Limb (tissue), 2 donors: ENCODE results near the gene FAM110D.

Source experiments
- DNase-seq, 2 donors: peaks; one replicate each; pipeline ENCODE4 v3.0.0-alpha.2; 2016; ENCODE audit errors: extremely low spot score in 2 of 2

Gene FAM110D

GRCh38 chr1:26162220-26162709 is 3.4 kb downstream of the FAM110D start:
- DNase-seq, result no peak

- DNase-seq, result no peak
These were observed 4.8 kb downstream of the FAM110D start for GRCh38 chr1:26163684-26164035.

GRCh38 chr1:26164036-26164860 is 5.4 kb downstream of the FAM110D start:
- peak; percentile 24 to 81 for DNase-seq

- no peak for DNase-seq
These were observed 6.3 kb downstream of the FAM110D start for GRCh38 chr1:26164861-26165842.

- DNase-seq, result no peak
These were observed 7.9 kb downstream of the FAM110D start for GRCh38 chr1:26166719-26167281.

- DNase-seq, result no peak
These were observed 9.7 kb downstream of the FAM110D start, which contains the start of gene C1orf232 for GRCh38 chr1:26168410-26169197. TSS of gene C1orf232 (minus strand) at chr1:26168963. CDS start at chr1:26168499, 464 bp downstream.

DNA sequence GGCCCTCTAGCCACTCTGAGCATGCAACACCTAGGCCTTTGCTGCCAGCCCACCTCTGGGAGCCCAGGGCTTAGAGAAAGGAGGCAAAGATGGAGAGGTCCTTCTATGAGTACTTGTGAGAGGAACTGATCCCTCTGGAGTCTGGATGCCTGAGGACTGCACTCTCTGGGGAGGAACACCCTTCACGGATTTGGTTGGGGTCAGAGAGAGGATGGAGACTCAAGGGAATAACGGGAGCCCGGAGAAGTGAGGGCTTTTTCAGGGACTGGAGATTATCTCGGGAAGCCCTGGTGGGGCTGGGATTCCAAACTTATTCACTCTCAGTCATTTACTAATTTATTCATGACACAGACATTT is 10.3 kb downstream of the FAM110D start:
- DNase-seq, result no peak

DNA sequence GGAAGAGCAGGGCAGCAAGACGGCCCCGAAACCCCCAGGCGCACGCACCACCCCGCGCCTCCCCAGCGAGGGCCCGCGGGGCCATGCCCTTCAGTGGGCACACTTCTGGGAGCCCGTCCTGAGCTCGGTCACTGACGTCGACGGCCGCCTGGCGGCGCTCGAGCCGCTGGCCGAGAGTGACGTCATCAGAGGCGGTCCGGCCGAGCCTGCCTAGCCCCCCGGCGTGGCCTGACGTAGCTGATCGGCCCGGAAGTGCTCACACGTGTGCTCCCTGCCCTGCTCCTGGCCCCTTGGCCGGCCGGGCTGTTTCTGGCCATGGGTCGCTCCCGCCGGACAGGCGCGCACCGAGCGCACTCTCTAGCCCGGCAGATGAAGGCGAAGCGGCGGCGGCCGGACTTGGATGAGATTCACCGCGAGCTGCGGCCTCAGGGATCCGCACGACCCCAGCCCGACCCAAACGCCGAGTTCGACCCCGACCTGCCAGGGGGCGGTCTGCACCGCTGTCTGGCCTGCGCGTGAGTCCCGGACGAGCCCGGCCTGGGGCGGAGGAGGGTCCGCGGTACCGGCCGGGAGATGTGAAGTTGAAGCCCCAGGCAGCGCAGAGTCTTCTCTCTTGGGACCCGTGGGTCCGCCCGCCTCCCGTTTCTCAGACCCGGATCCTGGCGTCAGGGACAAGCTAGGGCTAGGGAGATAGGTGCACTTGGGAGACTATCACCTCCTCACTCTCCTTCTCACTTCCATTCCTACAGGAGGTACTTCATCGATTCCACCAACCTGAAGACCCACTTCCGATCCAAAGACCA is 11.0 kb downstream of the FAM110D start, which contains the start of gene ZNF593:
TSS of gene ZNF593 (plus strand) at position 240 of the 803 bp plus-strand sequence. CDS start at position 316, 76 bp downstream.
- peak; percentile 92 to 94 for DNase-seq

- no peak for DNase-seq
These were observed 11.6 kb downstream of the FAM110D start for GRCh38 chr1:26170472-26170821.

GRCh38 chr1:26171084-26172072 is 12.5 kb downstream of the FAM110D start, which contains the start of gene ZNF593OS:
TSS of gene ZNF593OS (minus strand) at chr1:26171832. CDS start at chr1:26171661, 171 bp downstream.
- DNase-seq, result no peak

DNA sequence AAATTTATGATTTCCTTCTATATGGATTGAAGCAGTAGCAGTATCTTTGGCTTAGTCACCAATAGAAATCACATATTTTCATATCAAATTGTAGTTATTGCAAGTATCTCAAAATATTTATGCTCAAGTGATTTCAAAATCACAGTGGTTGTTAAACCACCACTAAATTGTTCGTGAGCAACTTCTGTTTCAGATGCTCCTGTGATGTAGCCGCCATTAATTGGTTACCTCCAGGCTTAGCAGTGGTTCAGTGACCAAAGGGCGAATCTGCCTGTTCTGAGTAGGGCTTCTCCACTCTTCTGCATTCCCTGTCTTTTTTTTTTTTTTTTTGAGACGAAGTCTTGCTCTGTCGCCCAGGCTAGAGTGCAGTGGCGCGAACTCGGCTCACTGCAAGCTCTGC is 16.5 kb downstream of the FAM110D start:
- DNase-seq, result no peak

GRCh38 chr1:26177182-26177684 is 18.4 kb downstream of the FAM110D start, which contains the start of gene CNKSR1:
TSS of gene CNKSR1 (plus strand) at chr1:26177491. CDS start at chr1:26177548, 57 bp downstream.
- DNase-seq, result no peak

- no peak for DNase-seq
These were observed 21.2 kb downstream of the FAM110D start for GRCh38 chr1:26180010-26180506.

- DNase-seq, result no peak
These were observed 22.9 kb downstream of the FAM110D start for GRCh38 chr1:26181586-26182382.

DNA sequence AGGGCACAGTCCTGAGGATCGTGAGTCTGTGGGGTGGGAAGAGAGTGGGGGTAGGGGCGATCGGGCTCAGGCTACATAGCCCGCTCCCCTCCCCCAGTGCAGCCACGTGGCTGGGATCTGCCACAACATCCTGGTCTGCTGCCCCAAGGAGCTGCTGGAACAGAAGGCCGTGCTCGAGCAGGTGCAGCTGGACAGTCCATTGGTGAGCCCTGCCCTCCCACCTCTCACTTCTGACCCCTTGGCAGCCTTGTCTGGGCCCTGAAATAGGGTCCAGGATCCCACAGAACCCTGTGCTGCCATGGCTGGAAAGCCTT is 23.5 kb downstream of the FAM110D start:
- no peak for DNase-seq

GRCh38 chr1:26184086-26184485 is 25.2 kb downstream of the FAM110D start:
- no peak for DNase-seq

- no peak for DNase-seq
These were observed 26.0 kb downstream of the FAM110D start for GRCh38 chr1:26184883-26185282.

- no peak for DNase-seq
These were observed 29.0 kb downstream of the FAM110D start for GRCh38 chr1:26187882-26188281.
